Activated T-helper 9 cell treated with anti-CD3 and anti-CD28 coated beads, Interleukin-2, amount 50 U/mL, for 16 hours (primary cell): ENCODE results near the gene RETNLB.
A peak's percentile ranks its signal among the peaks of the same experiment; 100 is the strongest.

Experiments used
- DNase-seq: peaks from one replicate; pipeline ENCODE4 v3.0.0-alpha.2; 2020; ENCODE audit warnings: low read depth

RETNLB gene, protein sequence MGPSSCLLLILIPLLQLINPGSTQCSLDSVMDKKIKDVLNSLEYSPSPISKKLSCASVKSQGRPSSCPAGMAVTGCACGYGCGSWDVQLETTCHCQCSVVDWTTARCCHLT

DNA sequence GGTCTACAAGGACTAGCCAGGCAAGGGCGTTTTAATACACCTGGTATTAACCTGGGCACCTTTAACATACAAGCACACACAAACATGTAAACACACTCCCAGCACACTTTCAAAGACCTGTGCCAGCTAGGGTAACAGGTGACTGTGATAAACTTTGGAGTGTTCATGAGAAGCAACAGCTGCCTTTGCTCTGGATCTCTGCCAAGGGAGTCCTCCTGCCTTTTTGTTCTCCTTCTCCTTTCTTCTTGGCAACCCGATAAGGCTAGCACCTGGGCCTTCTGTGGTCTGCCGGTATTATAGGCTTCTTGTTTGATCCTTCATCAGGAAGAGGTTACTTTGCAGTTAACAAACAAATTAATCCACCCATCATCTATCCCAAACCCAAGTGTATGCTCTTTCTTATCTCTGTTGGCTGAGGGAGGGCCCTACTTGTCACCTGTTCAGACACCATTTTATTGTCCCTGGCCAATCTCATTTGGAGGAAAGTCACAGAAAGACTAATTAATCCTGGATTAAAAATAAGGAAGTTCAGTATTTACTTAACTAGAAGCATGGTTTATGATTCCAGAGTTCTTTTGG lies at the start of gene RETNLB:
Gene RETNLB (minus strand): TSS at position 7 of the 579 bp plus-strand sequence. CDS start 225 bp downstream, outside the sequence.
- DNase-seq, result no peak

DNA sequence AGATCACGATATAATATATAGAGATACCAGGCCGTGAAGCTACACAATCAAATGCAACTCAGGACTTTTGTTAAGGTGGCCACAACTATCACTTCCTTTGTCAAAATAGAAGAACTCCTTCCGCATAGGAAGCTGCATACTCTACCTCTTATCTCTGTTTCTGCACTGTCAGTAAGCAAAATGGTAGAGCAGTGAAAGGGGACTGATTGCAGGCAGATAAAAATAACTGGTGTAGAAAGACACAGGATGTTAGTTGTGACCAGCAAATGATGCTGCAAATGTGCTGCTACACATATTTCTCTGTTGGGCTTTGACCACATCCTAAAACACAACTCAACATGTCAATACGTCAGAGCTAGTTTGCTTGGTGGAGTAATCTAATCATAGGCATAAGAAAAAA lies 49.1 kb upstream of the RETNLB start:
- no peak for DNase-seq

DNA sequence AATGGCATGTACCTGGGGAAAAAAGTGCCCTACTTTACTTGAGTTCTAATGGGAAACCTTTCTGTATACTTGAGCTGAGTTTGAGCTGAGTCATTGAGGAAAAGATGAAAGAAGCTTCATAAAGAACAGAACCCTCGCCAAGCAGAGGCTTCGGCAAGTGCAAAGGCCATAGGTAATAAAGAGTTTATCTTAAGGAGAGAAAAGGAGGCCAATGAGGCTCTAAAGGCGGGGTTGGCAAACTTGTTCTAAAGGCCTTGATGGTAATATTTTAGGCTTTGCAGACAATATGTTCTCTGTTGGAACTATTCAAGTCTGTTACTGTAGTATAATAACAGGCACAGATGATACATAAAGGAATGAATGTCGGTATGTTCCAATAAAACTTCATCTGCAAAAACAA lies 47.8 kb upstream of the RETNLB start:
- DNase-seq, result no peak

DNA sequence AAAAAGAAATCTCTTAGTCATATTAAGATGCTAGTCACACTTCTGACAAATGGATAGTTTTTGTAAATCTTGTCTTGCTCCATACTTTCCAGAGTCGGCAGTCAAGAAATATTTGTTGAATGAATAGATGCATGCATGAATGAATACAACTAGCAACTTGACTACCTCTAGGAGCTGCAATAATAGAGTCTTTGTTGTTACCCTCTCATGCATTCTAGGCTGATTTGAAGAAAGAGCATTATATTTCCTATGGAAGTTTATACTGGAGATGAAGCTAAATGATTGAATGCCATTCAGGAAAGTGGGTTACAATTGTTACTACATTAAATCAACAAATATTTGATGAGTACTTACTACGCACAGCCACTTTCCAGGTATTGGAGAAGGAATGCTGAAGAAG lies 47.2 kb upstream of the RETNLB start:
- no peak for DNase-seq

DNA sequence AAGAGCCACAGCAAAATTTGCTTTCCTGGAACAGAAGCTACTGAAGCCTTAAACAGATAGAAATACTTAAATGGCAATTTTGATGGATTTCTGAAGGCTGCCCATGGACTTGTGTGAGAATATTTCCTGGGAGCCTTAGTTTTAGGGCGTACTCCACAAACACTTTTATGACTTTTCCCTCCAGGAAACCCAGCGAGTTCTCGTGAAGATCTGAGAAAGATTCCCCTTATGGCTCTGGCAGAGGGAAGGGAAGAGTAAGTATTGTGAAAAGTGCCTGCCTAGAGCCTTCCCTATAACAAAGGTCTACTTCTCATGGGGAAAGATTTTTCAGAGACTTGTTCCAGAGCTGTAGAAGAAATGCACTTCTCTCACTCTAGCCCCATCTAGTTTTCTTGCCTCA lies 34.3 kb upstream of the RETNLB start:
- no peak for DNase-seq

DNA sequence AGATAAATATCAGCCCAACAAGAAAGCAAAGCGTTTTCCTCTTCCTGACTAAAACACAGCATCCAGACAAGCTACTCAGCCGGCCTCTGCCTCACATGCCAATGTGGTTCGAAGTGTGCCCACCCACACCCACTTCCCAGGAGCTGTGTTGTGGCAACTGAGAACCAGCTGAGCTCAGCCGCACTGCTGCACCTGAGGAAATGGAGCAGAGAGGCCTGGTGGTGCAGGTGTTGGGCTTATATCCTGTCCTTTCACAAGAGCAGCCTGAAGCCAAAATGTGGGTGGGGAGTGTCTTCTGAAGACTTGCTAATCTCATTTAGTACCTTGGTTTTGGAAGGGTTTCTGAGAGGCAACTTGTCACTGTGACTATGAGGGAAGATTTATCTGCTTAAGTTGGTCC lies 23.0 kb upstream of the RETNLB start:
- DNase-seq, result peak; percentile 0

DNA sequence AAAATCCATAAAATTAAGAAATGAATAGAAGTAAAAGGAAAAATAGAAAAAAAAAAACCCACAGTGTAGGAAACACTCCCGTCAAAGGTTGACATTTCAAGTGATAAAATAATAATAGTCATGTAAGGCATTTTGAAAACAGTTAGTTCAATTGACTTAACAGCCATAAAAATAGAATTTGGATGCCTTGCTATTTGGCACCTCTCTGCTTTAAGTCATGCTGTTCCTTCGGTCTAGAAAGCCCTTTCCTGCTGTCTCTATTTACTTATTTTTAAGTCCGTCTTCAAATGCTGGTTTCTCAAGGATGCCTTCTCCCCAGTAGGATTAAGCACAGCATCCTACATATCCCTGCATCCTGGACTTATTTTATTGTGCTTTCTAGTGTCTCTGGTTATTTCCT lies 22.3 kb upstream of the RETNLB start:
- no peak for DNase-seq

DNA sequence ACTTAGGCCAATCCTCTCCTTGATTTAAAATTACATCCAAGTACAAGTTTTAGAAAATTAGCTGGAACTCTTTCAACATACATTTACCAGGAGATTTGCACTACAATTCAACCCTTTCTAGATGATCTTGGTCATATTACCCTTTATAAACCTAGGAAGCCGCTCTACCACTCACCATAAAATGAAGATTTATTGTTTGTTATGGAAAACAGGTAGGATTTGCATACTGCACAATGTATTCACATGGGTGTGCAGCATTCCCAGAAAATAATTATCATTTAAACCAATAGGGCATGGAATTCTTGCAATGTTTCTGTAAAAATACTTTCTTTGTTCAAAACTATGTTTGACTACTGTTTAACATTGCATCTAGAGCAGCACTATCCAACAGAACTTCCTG lies 18.4 kb upstream of the RETNLB start:
- no peak for DNase-seq

DNA sequence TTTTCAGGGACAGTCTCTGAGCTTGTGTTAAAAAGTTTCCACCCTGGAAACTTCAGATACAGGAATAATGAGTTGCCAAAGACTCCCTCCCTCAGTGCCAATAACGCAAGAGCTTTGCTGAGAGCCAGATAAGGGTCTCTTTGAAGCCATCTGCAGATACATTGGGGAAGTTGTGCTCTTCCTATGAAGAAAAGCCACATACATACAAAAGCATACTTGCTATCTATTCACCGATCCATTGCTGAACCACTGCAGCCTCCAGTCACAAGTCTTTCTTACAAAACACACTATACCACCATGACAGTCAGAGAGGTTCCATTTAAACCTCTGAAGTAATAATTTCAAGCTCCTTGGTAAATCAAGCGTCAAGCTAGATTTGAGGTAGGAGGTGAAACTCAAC lies 10.0 kb upstream of the RETNLB start:
- DNase-seq, result no peak

DNA sequence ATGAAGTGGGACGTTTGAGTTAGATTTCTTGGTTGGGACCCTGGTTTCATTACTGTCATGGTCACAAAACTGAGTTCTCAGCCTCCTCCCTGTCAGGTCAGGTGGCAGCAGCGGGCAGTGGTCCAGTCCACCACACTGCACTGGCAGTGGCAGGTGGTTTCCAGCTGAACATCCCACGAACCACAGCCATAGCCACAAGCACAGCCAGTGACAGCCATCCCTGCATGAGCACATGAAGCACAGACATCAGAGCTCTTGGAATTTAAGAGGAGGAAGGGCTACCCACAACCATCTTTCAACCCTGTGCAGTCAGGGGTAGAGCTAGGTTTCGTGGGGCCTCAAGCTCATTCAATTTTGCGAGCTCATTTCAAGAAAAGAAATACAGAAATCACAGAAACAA lies 1.5 kb downstream of the RETNLB start:
- DNase-seq, result no peak

DNA sequence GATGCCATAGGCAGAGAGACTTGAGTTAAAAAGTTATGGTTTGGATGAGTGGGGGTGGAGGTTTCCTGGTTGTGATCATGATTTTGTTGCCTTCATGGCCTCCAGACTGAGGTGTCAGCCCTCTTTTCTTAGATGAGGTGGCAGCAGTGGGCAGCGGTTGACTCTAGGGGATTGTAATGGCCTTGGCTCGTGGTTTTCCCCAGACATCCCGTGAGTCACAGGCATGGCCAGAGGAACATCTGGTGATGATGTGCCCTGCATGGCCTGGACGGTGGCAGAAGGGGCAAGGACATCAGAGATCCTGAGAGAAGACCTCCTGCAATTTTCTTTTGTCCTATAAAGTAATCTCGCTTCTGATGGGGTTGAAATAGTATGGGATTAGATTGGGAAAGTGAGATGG lies 12.4 kb downstream of the RETNLB start:
- no peak for DNase-seq

DNA sequence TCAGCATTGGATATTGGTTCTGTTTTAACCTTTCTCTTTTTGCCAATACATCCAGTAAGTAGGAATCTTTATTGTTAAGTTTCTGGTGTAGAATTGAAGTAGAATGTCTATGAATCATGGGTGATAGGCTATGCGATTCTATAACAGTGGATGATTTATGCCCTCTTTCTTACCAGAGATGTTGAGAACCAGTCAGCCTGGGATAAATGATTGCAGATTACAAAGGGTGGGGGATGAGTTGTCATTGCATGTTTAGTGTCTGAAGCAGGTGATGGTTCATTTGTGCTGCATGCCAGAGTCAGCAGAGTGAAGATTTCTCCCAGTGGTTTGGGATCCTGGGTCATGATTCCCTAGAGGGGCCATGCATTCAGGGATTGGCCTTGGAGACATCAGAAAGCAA lies 14.3 kb downstream of the RETNLB start:
- no peak for DNase-seq

DNA sequence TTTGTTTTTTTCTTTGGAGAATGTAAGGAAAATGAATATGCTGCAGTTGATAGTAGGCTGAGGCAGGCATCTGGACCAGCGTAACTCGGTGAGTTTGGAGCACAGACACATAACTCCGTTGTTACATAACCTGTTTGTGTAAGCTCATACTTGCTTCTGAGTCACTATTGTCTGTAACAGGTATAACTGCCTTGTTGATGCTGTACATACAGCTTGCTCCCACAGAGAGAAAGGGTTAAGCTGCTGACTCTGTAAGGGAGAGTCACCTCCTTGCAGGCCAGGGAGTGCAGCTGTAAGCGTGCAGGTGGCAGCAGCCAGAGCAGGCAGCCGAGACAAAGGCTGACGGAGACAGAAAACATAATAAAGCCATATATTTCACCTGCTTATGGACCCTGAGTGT lies 20.4 kb downstream of the RETNLB start:
- DNase-seq, result no peak

DNA sequence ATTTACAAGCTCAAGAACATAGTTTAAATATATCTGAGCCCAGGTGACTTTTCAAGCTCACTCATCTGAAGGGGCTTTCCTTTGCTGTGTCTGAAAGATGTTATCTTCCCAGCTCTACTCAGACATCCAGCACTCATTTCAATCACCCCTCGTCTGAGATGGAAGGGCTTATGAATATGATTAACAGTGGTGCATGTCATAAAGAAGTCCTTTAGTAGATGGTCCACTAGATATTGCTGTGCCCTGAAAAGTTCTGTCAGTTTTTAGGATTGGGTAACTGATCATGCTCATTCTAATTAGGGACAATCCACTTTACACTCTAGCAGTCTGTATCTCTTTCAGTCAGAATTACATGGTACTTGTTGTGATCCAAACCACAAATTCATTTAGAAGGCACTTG lies 28.3 kb downstream of the RETNLB start:
- no peak for DNase-seq

DNA sequence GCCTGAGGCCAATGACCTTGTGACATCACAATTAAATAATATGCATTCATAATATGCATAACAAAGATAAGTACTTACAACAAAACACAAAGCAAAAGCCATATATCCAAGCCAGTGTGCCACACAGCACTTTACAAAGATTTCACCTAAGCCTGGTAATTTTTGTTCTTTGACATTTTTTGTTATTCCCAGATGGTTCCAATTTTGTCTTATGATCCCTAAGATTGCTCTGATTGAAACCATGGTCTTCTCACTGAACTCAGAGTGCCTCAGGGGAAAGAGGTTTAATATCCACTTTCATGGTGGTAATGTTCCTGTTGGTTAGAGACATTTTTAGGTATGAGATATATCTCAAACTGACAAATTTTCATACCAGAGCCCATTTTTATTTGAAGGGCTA lies 29.1 kb downstream of the RETNLB start:
- DNase-seq, result no peak

DNA sequence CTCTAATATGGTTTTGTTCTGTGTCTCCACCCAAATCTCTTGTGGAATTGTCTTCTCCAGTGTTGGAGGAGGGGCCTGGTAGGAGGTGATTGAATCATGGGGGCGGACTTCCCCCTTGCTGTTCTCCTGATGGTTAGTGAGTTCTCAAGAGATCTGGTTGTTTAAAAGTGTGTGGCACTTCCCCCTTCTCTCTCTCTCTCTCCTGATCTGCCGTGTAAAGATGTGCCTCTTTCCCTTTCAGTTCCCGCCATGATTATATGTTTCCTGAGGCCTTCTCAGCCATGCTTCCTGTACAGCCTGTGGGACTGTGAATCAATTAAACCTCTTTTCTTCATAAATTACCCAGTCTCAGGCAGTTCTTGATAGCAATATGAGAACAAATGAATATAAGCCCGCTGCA lies 33.1 kb downstream of the RETNLB start:
- DNase-seq, result no peak

DNA sequence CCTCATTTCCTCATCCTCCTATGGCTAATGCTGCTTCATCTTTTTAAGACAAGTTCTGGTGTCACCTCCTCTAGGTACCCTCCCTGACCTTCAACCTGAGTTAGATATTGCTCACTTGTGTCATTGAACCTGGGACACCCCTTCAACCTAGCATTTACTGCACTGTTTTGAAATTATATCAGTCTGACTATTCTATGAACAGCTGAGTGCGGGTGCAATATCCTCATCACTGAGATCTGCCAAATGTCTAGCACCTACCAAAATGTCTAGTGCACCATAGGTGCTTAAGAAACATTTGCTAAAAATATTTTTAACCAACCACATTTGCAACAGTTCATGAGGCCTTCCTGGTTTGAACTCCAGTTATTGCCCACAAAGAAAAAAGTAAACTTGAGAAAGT lies 34.5 kb downstream of the RETNLB start:
- no peak for DNase-seq

DNA sequence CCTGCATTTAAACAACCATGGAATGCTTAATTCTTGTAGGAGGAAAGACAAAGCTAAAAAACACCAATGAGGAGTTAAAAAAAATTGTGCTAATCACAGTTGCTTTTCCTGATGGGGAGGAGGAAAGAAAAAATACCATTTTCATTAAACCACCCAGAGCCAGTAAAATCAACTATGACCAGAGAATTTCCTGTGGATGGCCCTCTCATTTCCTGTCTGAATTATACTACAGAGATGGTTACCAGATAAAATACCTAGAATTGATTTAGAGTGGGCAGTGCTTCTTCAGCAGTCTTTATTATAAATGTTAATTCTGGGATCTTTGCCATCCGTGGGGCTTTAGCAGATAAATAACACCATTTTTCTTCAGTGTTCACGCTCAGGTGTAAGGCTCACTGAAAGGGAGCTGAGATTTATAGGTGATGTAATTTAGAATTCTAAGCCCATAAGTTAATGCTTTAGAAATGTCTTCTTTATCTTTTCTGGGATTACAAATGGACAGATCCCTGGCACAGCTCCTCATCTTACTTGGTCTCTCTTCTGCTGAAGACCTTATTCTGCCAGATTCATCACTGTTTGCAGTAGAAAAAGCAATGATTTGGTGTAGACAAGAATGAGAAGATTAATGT lies 37.9 kb downstream of the RETNLB start:
- no peak for DNase-seq

DNA sequence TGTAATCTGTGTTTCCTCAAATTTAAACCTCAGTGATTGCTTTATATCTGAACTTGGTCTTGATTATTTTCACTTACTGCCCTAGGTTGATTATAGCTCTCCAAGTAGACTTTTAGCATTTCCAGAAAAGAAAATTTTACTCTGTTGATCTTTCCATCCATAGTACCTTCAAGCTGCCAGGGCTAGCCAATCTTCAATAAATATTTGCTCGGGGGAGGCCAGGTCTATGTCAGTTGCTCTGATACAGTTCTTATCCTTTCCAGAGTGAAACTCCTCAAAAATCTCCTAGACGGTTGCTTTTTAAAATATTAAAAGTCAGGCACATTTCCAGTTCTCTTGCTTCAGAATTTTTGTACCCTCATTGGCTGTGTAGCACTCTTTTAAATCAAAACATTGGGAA lies 38.8 kb downstream of the RETNLB start:
- no peak for DNase-seq

DNA sequence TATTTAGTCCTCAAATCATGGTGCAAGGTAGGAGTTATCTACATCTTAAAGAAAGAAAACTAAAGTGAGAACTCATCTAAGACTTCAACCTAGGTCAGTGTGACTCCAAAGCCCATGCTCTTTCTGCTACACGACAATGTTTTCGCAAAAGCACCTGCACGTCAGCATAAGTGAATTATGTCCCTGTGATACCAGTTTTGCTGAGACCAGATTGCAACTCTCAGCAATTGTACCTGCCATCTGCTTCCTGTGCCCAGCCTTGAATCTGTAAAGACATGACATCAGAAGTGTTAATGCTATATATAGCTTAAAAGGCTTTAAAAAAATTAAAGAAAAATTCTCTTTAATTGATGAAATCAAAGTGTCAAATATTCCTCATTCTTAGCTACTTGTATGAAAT lies 43.4 kb downstream of the RETNLB start:
- DNase-seq, result no peak

DNA sequence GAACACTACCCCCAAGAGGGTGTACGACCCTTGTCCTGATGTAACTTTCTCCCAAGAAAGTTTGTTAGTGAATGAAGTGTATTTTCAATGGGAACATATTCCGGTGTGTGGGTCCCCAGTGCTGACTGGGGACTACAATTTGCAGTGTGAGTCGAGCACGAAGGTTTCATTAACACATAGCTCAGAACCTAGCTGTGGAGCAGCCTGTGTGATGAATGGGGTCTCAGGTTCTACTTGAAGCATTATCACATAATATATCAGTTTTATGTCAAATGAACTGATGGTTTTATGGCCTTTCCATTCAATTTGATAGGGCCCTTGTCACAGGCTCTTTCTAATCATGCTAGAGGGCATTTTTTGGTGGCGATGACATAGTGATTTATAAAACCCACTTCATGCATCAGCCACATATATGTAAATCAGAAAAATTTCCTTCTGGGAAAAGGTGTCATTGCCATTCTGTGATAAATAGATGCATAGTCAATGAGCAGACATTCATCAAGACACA lies 44.1 kb downstream of the RETNLB start:
- no peak for DNase-seq
